Dermis microvascular lymphatic vessel endothelial cell (primary cell): ENCODE results near the gene LRP1B. TPM values are rescaled to one million over a fixed set of nuclear protein-coding genes. Genes with fewer than 3 reads are reported as not detected.

ENCODE experiments used
- DNase-seq, 2 donors: peaks; one replicate each; pipeline versions ENCODE4 v3.0.0 to v3.0.0-alpha.2; 2010; ENCODE audit warnings: low read depth in 2 of 2
- total RNA-seq: library from RNA; depleted of rRNA; stranded (reverse); fragments of >200 nt; gene quantifications from 2 replicates; pipeline ENCODE4 v1.2.1, GENCODE V29; 2014

The LRP1B gene
- total RNA-seq, result under 0.01 and 0.13 TPM in 2 replicates

GRCh38 chr2:142131010-142131669 lies at the start of gene LRP1B:
Gene LRP1B, minus strand, starts transcription at chr2:142131016. Its CDS starts 287 bp downstream, at chr2:142130729.
- peak in 1 of 2 donors; percentile 2 for DNase-seq

- no peak for DNase-seq
These were observed 48.9 kb upstream of the LRP1B start for GRCh38 chr2:142179686-142180085.

GRCh38 chr2:142178604-142179003 lies 47.8 kb upstream of the LRP1B start:
- DNase-seq, result no peak

GRCh38 chr2:142176941-142177340 lies 46.1 kb upstream of the LRP1B start:
- DNase-seq, result no peak

GRCh38 chr2:142175813-142176338 lies 45.1 kb upstream of the LRP1B start:
- DNase-seq, result peak in 1 of 2 donors; percentile 33

DNA sequence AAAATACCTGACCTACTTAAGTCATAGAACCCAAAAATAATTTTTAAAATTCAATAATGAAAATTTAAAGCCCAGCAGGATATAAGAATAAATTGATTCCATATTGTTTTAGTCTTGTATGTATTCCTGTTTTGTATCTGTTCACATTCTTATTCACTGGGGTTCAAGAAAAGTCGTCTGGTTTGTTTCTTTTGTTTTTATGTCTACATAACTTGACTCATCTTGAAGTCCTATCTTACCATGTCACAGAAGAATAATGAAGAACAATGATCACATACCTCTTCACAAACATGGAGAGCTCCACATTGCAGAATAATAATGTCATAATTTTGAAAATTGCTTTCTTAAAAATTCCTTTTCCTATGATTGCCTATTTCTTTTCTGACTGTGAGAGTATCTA lies 43.4 kb upstream of the LRP1B start:
- DNase-seq, result no peak

DNA sequence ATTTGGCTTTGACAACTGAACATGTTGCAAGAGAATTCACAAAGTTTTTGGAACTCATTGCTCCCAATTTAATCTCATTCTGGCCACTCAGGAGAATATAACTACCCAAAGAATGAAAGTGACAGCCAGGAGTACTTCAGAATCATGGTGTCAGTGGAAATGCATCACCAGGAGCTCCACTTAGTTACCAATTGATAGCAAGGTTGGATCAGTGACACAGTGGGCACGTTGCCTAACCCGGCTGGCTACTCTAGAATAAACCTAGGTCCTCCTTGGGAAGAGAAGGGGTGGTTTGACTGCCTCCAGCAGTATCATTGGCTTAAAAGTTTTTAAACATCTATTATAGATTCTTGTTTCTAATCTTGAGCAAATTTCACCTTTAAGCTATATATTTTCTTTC lies 40.0 kb upstream of the LRP1B start:
- DNase-seq, result no peak

DNA sequence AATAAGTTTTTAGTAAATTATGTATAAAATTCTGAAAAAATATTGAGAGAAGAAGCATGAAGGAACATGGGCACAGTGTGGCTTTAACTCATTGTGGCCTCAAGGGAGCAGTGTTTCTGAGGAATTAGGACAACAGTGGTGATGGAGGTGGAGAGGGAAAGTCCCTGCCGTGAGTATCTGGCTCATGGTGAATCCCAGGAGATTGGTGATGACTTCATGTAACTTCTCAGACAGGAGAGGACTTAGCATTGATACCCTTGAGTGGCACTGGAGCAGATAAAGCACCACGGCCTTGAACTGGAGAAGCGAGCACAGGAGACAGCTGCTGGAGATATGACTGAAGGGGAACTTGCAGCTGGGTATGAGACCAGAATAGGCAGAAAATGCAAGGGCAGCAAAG lies 35.0 kb upstream of the LRP1B start:
- peak; percentile 61 to 77 for DNase-seq

DNA sequence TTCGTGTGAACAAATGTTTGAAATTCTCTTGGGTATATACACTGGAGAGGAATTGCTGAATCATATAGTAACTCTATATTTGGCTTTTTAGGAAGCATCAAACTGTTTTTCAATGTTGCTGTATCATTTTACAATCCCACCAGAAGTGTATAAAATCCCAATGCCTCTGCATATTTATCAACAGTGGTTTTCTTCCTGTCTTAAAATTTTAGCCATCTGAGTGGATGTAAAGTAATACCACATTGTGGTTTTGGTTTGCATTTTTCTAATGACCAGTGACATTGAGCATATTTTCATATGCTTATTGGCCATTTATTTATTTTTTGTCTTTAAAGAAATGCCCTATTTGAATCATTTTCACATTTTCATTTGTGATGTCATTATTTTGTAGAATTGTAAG lies 22.8 kb upstream of the LRP1B start:
- DNase-seq, result no peak

DNA sequence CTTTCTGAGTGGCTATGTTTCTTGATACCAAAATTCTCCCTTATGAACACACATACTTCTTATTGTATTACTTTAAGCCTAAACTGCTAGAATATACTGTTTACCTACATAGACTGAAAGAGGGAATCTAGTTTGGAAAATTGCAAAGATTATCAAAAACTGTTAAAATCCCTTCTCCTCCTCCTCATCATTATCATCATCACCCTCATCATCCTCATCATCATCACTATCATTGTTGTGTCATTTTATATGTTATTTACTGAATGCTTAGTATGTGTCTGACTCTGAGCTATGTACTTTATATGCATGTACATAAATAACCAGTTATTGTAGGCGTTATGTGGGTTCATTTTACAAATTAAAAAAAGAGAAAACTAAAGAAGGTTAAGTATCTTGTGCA lies 19.6 kb upstream of the LRP1B start:
- no peak for DNase-seq

DNA sequence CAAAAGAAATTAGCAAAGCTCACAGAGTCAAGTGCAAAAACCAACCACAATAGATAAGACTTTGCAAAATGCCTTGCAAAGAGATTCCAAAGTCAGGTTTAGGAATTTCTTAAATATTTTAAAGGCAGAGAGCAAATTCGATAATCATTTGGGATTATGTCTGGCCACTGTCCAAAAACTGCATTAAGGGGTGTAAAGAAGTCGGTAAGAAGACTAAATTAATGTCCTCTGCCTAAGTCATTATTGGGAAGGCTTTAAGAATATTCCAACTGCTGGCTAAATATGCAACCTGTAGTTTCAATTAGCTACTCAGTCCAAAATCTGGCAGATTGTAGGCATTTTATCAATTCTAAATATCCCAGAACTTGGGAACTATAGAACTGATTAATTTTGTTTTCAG lies 13.7 kb upstream of the LRP1B start:
- no peak for DNase-seq

- DNase-seq, result no peak
These were observed 11.8 kb upstream of the LRP1B start for GRCh38 chr2:142142595-142142994.

GRCh38 chr2:142140434-142140845 lies 9.6 kb upstream of the LRP1B start:
- DNase-seq, result peak in 1 of 2 donors; percentile 28

DNA sequence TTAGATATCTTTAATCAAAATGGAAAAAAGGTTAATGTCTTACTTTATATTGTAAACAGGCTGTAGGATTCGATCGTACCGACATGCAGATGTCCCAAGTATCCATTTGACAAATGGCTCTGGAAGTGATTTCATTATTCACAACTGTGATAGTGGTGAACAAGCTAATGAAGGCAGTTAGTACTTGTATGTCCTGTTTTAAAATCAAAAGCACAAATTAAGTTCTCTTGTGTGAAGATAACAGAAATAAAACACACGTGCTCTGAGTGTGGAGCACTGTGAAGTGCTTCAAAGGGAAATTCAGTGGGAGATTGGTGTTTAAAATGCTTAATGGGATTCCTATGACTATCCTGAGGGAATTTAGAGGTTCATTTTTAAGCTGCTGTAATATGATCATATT lies 8.6 kb upstream of the LRP1B start:
- DNase-seq, result no peak

- no peak for DNase-seq
These were observed 5.8 kb upstream of the LRP1B start for GRCh38 chr2:142136571-142136970.

GRCh38 chr2:142134911-142135310 lies 4.1 kb upstream of the LRP1B start:
- DNase-seq, result no peak

GRCh38 chr2:142130111-142131009 lies 456 bp downstream of the LRP1B start:
- peak; percentile 28 to 55 for DNase-seq

DNA sequence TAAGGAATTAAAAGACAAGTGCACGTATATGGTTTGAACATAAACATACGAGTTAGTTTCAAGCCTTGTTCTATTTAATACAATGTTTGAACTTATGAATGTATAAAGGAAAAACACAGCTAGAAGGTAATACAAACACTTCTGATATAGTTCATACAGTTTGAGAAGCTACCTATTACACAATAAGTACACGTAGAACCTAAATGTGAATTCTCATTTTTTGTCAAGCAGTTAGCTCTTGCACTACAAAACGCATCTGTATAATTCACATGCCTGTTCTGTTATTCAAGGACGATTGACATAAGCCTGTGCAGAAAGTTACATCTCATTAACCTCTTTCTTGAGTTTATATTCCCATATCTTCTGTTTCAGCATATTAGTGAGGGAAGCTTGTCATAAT lies 2.7 kb downstream of the LRP1B start:
- no peak for DNase-seq

GRCh38 chr2:142127248-142127647 lies 3.6 kb downstream of the LRP1B start:
- DNase-seq, result no peak

- DNase-seq, result no peak
These were observed 6.1 kb downstream of the LRP1B start for GRCh38 chr2:142124706-142125105.

GRCh38 chr2:142119347-142119746 lies 11.5 kb downstream of the LRP1B start:
- DNase-seq, result no peak

DNA sequence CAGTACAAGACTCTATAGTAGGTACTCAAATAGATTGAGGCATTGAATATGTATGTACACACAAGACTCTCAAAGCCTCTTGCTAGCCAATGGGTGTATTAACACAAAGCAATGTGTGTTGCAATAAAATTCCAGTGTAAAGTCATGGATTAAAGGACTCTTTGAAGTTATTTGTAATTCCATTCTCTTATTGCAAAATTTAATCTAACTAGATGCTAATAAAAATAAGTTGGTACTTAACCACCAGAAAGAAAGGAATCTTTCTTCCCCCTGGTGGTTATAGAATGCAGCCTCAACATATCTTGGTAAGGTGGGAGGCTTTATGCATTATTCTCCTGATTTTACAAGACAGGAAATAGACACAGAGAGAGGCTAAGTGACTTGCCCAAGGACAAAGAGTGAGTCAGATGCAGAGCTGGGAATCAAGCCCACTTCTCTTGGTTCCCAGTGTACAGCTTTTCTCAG lies 18.0 kb downstream of the LRP1B start:
- DNase-seq, result peak in 1 of 2 donors; percentile 7
